Fibroblast of lung (primary cell): ENCODE measurements around the gene OSBP2. TPM values are rescaled to one million over a fixed set of nuclear protein-coding genes. Genes with fewer than 3 reads are reported as not detected.

ENCODE experiments used
- DNase-seq, 2 donors: peaks; one replicate each; pipeline versions ENCODE4 v3.0.0 to v3.0.0-alpha.2; 2010; ENCODE audit warnings: low read depth in 2 of 2
- H2AFZ ChIP-seq: 2 replicates; pipeline ENCODE4 v1.5.1; 2012; ENCODE audit warnings: low read length, control low read depth, inconsistent platforms
- H3K27ac ChIP-seq: 2 replicates; pipeline ENCODE4 v1.5.1; 2011; ENCODE audit warnings: low read length, control low read depth; ENCODE audit not compliant: insufficient read depth
- H3K27me3 ChIP-seq: 2 replicates; pipeline ENCODE4 v1.5.1; 2011; ENCODE audit warnings: mild to moderate bottlenecking, low read length; ENCODE audit not compliant: control insufficient read depth, insufficient read depth
- H3K36me3 ChIP-seq: 2 replicates; pipeline ENCODE4 v1.5.1; 2011; ENCODE audit warnings: low read length; ENCODE audit not compliant: control insufficient read depth, insufficient read depth
- H3K4me1 ChIP-seq: 2 replicates; pipeline ENCODE4 v1.5.1; 2011; ENCODE audit warnings: low read length; ENCODE audit not compliant: control insufficient read depth, insufficient read depth; ENCODE audit errors: extremely low read depth
- H3K4me2 ChIP-seq: 2 replicates; pipeline ENCODE4 v1.5.1; 2011; ENCODE audit warnings: low read length, control low read depth; ENCODE audit not compliant: insufficient read depth; ENCODE audit errors: extremely low read depth
- H3K4me3 ChIP-seq, 4 experiments: fragments of 200-600 bp in 1 of 4; sonication (generic) in 1 of 4; replicated peaks in 1 of 4; 2 replicates each; pipeline ENCODE4 v1.5.1; 2011 to 2016; ENCODE audit warnings: low read length in 4 of 4, low read depth in 3 of 4, mild to moderate bottlenecking in 3 of 4, control low read depth in 2 of 4, inconsistent platforms in 1 of 4, mixed read lengths in 1 of 4; ENCODE audit not compliant: insufficient read depth in 1 of 4; ENCODE audit errors: control extremely low read depth in 1 of 4
- H3K79me2 ChIP-seq: 2 replicates; pipeline ENCODE4 v1.5.1; 2012; ENCODE audit warnings: mild to moderate bottlenecking, low read length, inconsistent platforms; ENCODE audit not compliant: control insufficient read depth, insufficient read depth
- H3K9ac ChIP-seq: 2 replicates; pipeline ENCODE4 v1.5.1; 2011; ENCODE audit warnings: mild to moderate bottlenecking, low read length, control low read depth; ENCODE audit not compliant: insufficient read depth
- H3K9me3 ChIP-seq: 2 replicates; pipeline ENCODE4 v1.5.1; 2012; ENCODE audit warnings: low read depth, low read length; ENCODE audit not compliant: control insufficient read depth, insufficient read depth
- H4K20me1 ChIP-seq: 2 replicates; pipeline ENCODE4 v1.5.1; 2011; ENCODE audit warnings: low read length; ENCODE audit not compliant: control insufficient read depth, insufficient read depth; ENCODE audit errors: extremely low read depth
- EZH2 ChIP-seq: IDR thresholded peaks from 2 replicates; pipeline ENCODE4 v1.5.1; 2012; ENCODE audit warnings: low read length, control low read depth, mild to moderate bottlenecking; ENCODE audit errors: missing control alignments
- polyA plus RNA-seq, 2 donors: library from polyadenylated mRNA; depleted of rRNA in 1 of 2; stranded (reverse) in 1 of 2; unstranded in 1 of 2; fragments of >200 nt; gene quantifications; 2 replicates each; pipeline ENCODE4 v1.2.1, GENCODE V29; 2011 to 2012; ENCODE audit warnings: missing spikeins in 1 of 2
- total RNA-seq: library from RNA; depleted of rRNA; stranded (reverse); fragments of >200 nt; gene quantifications from 2 replicates; pipeline ENCODE4 v1.2.1, GENCODE V29; 2014
- TF ChIP-seq, protein P1 (sequence below), 2 donors: IDR thresholded peaks in 1 of 2; conservative IDR thresholded peaks in 1 of 2; 1 replicate in 1 of 2; 2 replicates in 1 of 2; pipeline ENCODE4 v1.5.1; 2011 to 2012; ENCODE audit warnings: low read length in 2 of 2, control low read depth in 1 of 2, inconsistent platforms in 1 of 2, low read depth in 1 of 2, mild to moderate bottlenecking in 1 of 2

Gene OSBP2
- total and polyA plus RNA-seq, 2 donors (not counting 1 experiment from before 2014, with no cell fraction given), result 0.40 to 3.8 TPM

DNA sequence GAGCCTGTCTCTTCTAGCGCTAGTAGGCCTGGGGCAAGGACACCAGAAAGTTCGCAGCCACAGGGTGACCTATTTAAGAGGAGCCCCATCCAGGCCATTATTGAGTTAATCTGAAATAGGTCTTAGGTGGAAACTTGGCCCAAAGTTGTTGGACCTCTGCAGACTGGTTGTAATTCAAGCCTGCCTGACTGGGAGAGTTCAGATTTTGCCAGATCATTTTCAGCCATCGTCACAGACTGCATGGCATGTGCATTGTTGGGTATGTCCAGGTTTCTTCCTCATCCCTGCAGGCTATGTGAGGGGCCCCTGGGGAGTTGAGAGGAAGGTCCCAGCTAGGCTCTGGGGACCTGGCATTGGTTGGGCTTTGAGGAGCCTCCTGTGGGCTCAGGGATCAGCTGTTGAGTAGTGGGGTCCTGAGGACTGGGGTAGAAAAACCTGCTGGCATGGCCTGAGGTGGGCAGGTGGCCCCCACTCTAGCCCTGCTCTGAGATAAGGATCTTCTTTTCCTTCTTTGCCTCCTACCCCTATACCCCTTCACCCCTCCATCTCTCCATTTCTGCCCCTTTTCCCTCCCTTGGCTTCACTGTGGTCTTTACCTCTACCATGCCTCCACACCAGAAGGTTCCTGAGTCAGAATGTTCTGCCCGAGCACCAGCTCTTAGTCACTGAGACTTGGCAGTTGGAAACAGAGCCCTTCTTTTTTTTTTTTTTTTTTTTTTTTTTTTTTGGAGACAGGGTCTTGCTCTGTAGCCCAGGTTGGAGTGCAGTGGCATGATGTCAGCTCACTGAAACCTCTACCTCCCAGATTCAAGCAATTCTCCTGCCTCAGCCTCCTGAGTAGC, 161.2 kb downstream of the OSBP2 start:
- Histone ChIP-seq H3K4me2 (no peak overlapping the region), H3K9ac (no peak overlapping the region), H3K9me3 (no peaks in the 10 kb centered on the region), H3K36me3 (no peaks in the 10 kb centered on the region), H3K4me1 (no peaks in the 10 kb centered on the region), H3K27me3 (no peaks in the 10 kb centered on the region), H3K27ac (no peak overlapping the region), H3K79me2 (no peaks in the 10 kb centered on the region), H3K4me3 (no peak overlapping the region), H2AFZ (no peak overlapping the region), H4K20me1 (no peaks in the 10 kb centered on the region)
- DNase-seq, result peak in 1 of 2 donors; percentile 20
- TF ChIP-seq, protein P1, sequence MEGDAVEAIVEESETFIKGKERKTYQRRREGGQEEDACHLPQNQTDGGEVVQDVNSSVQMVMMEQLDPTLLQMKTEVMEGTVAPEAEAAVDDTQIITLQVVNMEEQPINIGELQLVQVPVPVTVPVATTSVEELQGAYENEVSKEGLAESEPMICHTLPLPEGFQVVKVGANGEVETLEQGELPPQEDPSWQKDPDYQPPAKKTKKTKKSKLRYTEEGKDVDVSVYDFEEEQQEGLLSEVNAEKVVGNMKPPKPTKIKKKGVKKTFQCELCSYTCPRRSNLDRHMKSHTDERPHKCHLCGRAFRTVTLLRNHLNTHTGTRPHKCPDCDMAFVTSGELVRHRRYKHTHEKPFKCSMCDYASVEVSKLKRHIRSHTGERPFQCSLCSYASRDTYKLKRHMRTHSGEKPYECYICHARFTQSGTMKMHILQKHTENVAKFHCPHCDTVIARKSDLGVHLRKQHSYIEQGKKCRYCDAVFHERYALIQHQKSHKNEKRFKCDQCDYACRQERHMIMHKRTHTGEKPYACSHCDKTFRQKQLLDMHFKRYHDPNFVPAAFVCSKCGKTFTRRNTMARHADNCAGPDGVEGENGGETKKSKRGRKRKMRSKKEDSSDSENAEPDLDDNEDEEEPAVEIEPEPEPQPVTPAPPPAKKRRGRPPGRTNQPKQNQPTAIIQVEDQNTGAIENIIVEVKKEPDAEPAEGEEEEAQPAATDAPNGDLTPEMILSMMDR (conservative IDR thresholded peaks at IDR 0.05 in 1 of 2, IDR thresholded peaks at IDR 0.05 in 1 of 2; ENCODE audit: low read depth in 1 of 2, low read length in 2 of 2), result no peak

DNA sequence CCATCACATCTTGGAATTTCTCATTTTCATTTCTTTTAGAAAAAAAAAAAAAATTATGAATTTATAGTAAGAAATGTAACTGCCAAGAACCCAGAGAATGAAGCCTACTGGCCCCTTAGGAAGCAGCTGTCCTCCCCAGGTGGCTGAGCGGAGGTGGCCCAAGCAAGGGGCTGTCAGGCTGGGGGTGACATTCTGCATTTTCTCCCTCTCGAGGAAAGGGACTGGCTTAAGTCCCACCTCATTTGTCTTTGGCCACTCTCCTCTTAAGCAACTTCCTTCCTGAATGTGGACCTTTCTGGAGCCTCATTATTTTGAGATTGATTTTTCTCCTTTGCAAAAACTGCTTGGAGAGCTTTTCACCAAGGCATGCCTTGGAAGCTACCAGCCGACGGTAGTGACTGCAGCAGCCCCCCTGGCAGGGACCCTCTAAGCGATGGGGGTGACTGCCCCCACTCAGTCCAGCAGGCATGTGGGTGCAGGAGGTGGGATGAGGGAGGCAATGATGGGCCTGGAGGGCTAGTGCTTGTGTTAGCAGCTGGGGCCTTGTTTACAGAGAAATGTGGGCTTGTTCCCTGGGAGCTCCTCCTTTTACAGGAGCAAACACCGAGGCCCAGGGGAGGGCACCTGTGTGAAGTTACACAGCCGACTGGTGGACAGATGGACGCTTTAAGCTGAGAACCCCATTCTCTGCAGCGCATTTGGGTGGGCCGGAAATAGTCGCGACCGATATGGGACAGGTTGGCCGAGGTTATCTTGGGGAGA, 162.2 kb downstream of the OSBP2 start:
- H3K9ac ChIP-seq, result no peak overlapping the region
- no peaks in the 10 kb centered on the region for H3K79me2 ChIP-seq
- H3K4me1 ChIP-seq, result no peaks in the 10 kb centered on the region
- no peak overlapping the region for H3K27ac ChIP-seq
- no peak overlapping the region for H3K4me2 ChIP-seq
- no peaks in the 10 kb centered on the region for H3K27me3 ChIP-seq
- H2AFZ ChIP-seq, result no peak overlapping the region
- no peak for DNase-seq
- no peaks in the 10 kb centered on the region for H4K20me1 ChIP-seq
- no peak overlapping the region for H3K4me3 ChIP-seq
- no peaks in the 10 kb centered on the region for H3K9me3 ChIP-seq
- no peaks in the 10 kb centered on the region for H3K36me3 ChIP-seq
- TF ChIP-seq, protein P1 (conservative IDR thresholded peaks at IDR 0.05 in 1 of 2, IDR thresholded peaks at IDR 0.05 in 1 of 2; ENCODE audit: low read depth in 1 of 2, low read length in 2 of 2), result no peak
- no peak for TF ChIP-seq EZH2

DNA sequence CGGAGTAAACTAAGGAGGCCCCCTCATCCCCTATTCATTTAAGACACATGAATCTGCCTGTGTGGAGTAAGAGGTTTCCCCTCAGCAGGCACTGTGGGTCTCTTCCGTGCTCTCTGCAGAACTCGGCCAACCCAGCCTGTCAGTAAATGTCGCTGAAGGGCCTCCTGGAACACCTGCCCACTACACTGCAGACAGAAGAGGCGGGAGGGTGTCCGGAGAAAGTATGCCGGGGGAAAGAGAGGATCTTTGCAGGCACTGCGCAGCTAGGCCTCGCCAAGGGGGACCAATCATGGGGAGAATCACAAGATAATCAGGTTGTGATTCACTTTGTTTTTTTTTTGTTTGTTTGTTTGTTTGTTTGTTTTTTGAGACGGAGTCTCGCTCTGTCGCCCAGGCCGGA, 163.1 kb downstream of the OSBP2 start:
- DNase-seq, result no peak
- no peak overlapping the region for H3K4me3 ChIP-seq
- no peak overlapping the region for H3K9ac ChIP-seq
- no peak overlapping the region for H3K4me2 ChIP-seq
- H3K4me1 ChIP-seq, result no peaks in the 10 kb centered on the region
- H3K27me3 ChIP-seq, result no peaks in the 10 kb centered on the region
- no peaks in the 10 kb centered on the region for H4K20me1 ChIP-seq
- no peaks in the 10 kb centered on the region for H3K36me3 ChIP-seq
- no peaks in the 10 kb centered on the region for H3K9me3 ChIP-seq
- H2AFZ ChIP-seq, result no peak overlapping the region
- TF ChIP-seq, protein P1 (conservative IDR thresholded peaks at IDR 0.05 in 1 of 2, IDR thresholded peaks at IDR 0.05 in 1 of 2; ENCODE audit: low read depth in 1 of 2, low read length in 2 of 2), result no peak
- no peak for TF ChIP-seq EZH2
- H3K27ac ChIP-seq, result no peak overlapping the region
- no peaks in the 10 kb centered on the region for H3K79me2 ChIP-seq
